Heart left ventricle (tissue), 16 donors: ENCODE data around the gene DNAH5. TPM values are rescaled to one million over a fixed set of nuclear protein-coding genes. Genes with fewer than 3 reads are reported as not detected.

Source experiments
- ATAC-seq, 4 donors: fragments of 200-7000 bp; cut with Tn5 transposase; one replicate each; pipeline ENCODE4 v1.9.1; 2020 to 2022; ENCODE audit warnings: moderate library complexity in 4 of 4, mild to moderate bottlenecking in 3 of 4, moderate number of reproducible peaks in 1 of 4
- DNase-seq, 5 donors: peaks; one replicate each; pipeline ENCODE4 v3.0.0-alpha.2; 2020
- H3K27ac ChIP-seq, 12 donors: fragments of 200-600 bp; sonication (generic) in 4 of 12; one replicate each; pipeline versions ENCODE4 v1.5.0 to v1.8.0; 2016 to 2022; ENCODE audit warnings: mild to moderate bottlenecking in 2 of 12
- H3K27me3 ChIP-seq, 9 donors: fragments of 200-600 bp; sonication (generic) in 2 of 9; one replicate each; pipeline versions ENCODE4 v1.5.1 to v1.8.0; 2016 to 2022; ENCODE audit warnings: mild to moderate bottlenecking in 3 of 9
- H3K36me3 ChIP-seq, 9 donors: fragments of 200-600 bp; sonication (generic) in 2 of 9; one replicate each; pipeline versions ENCODE4 v1.5.0 to v1.8.0; 2018 to 2022; ENCODE audit warnings: mild to moderate bottlenecking in 2 of 9
- H3K4me1 ChIP-seq, 12 donors: fragments of 200-600 bp; sonication (generic) in 4 of 12; one replicate each; pipeline versions ENCODE4 v1.5.0 to v1.8.0; 2016 to 2022; ENCODE audit warnings: mild to moderate bottlenecking in 3 of 12
- H3K4me3 ChIP-seq, 12 donors: fragments of 200-600 bp; sonication (generic) in 4 of 12; one replicate each; pipeline versions ENCODE4 v1.5.0 to v1.8.0; 2017 to 2022; ENCODE audit warnings: mild to moderate bottlenecking in 9 of 12, moderate library complexity in 4 of 12
- H3K9me3 ChIP-seq, 12 donors: fragments of 200-600 bp; sonication (generic) in 4 of 12; one replicate each; pipeline versions ENCODE4 v1.5.0 to v1.8.0; 2016 to 2022; ENCODE audit warnings: mild to moderate bottlenecking in 1 of 12
- CTCF ChIP-seq, 12 donors: fragments of 200-600 bp; sonication (generic) in 4 of 12; IDR thresholded peaks; one replicate each; pipeline versions ENCODE4 v1.5.0 to v1.8.0; 2018 to 2022; ENCODE audit warnings: antibody characterized with exemption in 12 of 12, mild to moderate bottlenecking in 5 of 12
- POLR2A ChIP-seq, 2 donors: fragments of 450-650 bp; IDR thresholded peaks; one replicate each; pipeline ENCODE4 v1.6.1; 2017; ENCODE audit warnings: antibody characterized with exemption in 2 of 2, mild to moderate bottlenecking in 2 of 2, moderate library complexity in 2 of 2
- WGBS, 4 donors: extraction: QIAGEN DNeasy Blood & Tissue Kit in 2 of 4; methylation state at CpG; one replicate each; pipeline versions ENCODE4 v1.1.5 to v1.1.7; 2013 to 2018; 5-methylcytosine and 5-hydroxymethylcytosine counted together
- intact Hi-C, 10 donors: fragments of 100-400 bp; cut with DNase I; formaldehyde crosslinking; loops; one replicate each; pipeline versions ENCODE4 v1.11.1 to v1.14.2; 2022
- polyA plus RNA-seq, 2 donors: library from polyadenylated mRNA; stranded (reverse); fragments of 200-250 nt; gene quantifications; one replicate each; pipeline ENCODE4 v1.2.3, GENCODE V29; 2013
- total RNA-seq, 9 donors: library from RNA; depleted of rRNA in 2 of 9; stranded (reverse); fragments of >200 nt in 2 of 9; fragmentation: NEBNext Ultra II Directional in 3 of 9; extraction: Animal tissue kit (Norgen Biotek cat#: 25700) in 3 of 9; gene quantifications; one replicate each; pipeline versions ENCODE4 v1.1.0 to v1.2.4, GENCODE V29; 2016 to 2023
- donor health status: ischemic (EF 13 %, LVEDD 7.1; RV severe dilation, severe dysfunction).
- donor health status: healthy with polysubstance abuse.
- donor health status: DM: no; HTN: yes; CAD: no.
- donor health status: DM: no; HTN: no; CAD: no.
- donor health status: ischemic (EF 25% LVEDD 6.9; RV normal size, moderate dysfunction).
- donor health status: ischemic (EF 25% LVEDD 5.7; RV mildly dilated, moderate dysfunction).
- donor health status: healthy.
- donor health status: DM: yes; HTN: yes; CAD: no.
- donor health status: ischemic (EF 35%, LVEDD 5.7; RV mildly dilated, moderate dysfunction).
- donor health status: nonischemic (EF 11% LVEDD 7.7; RV severe dilation, severe dysfunction).
- donor health status: DM: yes; HTN: yes; CAD: no.
- donor health status: PGD.
- donor health status: ischemic (EF 29% LVEDD 5.4; RV normal size, mild dysfunction).
- donor health status: nonischemic (EF 23%, LVEDD 6.1; RV moderate dilation, normal function).

Gene DNAH5
- total and polyA plus RNA-seq, 11 donors, result 0.03 to 0.46 (median 0.16) TPM

- no peaks in the 10 kb centered on the region for H3K4me1 ChIP-seq
- WGBS, 4 donors, result 73 to 83% (median 76%) methylated on average over 1 of the region's 1 CpG
- H3K27me3 ChIP-seq, result no peaks in the 10 kb centered on the region
- H3K27ac ChIP-seq, result no peak overlapping the region
- intact Hi-C loops, result no loop called here
- ATAC-seq, result no peak
- no peak for TF ChIP-seq POLR2A (IDR thresholded peaks at IDR 0.05)
- no peak for TF ChIP-seq CTCF (IDR thresholded peaks at IDR 0.05)
- DNase-seq, result no peak
- no peak overlapping the region for H3K4me3 ChIP-seq
- H3K9me3 ChIP-seq, result no peaks in the 10 kb centered on the region
- no peaks in the 10 kb centered on the region for H3K36me3 ChIP-seq
These were observed 300.8 kb downstream of the DNAH5 start for GRCh38 chr5:13643734-13644133.

GRCh38 chr5:13643196-13643595, 301.3 kb downstream of the DNAH5 start:
- H3K9me3 ChIP-seq, result no peaks in the 10 kb centered on the region
- H3K27me3 ChIP-seq, result no peaks in the 10 kb centered on the region
- 69 to 80% (median 73%) methylated on average over 2 of the region's 2 CpGs for WGBS, 4 donors
- H3K4me3 ChIP-seq, result no peak overlapping the region
- ATAC-seq (no peak), DNase-seq (no peak)
- intact Hi-C loops, result no loop called here
- TF ChIP-seq CTCF (IDR thresholded peaks at IDR 0.05), result no peak
- TF ChIP-seq POLR2A (IDR thresholded peaks at IDR 0.05), result no peak
- no peak overlapping the region for H3K27ac ChIP-seq
- H3K36me3 ChIP-seq, result no peaks in the 10 kb centered on the region
- H3K4me1 ChIP-seq, result no peaks in the 10 kb centered on the region

Other genes starting within 250 kb of the DNAH5 start
- 10 to 100 TPM; 45.4 to 99.1 (median 63.2) TPM for gene TRIO, start 198.7 kb upstream of the DNAH5 start, total RNA-seq
- gene TRIO, start 198.7 kb upstream of the DNAH5 start, polyA plus RNA-seq, result 10 to 100 TPM; 35.2 to 50.9 TPM